GM20431 (cell line): ENCODE results near the gene HOXA3.

Source experiments
- in situ Hi-C: fragments of 300-500 bp; cut with MseI, MboI; formaldehyde crosslinking; loops from one replicate; pipeline ENCODE4 v1.15.0; 2020; ENCODE audit warnings: low sequenced_read_pairs; ENCODE audit not compliant: unreplicated experiment

HOXA3 gene

GRCh38 chr7:27137640-27138315 is 14.6 kb downstream of the HOXA3 start:
- in situ Hi-C loops = no loop called here

DNA sequence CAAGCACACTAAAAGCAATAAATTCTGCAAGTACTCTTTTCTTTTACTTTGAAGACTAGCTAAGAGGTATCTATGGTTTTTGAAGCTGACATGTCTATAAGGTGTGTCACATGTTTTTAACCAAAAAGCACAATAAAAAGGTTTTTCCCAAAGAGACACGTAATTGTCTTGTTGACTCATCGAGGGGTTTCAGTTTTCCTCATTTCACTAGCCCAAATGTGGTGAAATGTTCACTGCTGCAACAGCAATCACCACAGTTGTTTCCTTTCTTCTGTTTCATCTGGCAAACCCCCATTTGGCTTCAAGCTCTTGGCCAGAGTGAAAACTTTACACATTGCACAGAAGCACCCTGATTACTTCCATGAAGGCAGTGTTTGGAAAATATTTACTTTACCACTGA is 18.0 kb downstream of the HOXA3 start:
- in situ Hi-C loops = no loop called here

DNA sequence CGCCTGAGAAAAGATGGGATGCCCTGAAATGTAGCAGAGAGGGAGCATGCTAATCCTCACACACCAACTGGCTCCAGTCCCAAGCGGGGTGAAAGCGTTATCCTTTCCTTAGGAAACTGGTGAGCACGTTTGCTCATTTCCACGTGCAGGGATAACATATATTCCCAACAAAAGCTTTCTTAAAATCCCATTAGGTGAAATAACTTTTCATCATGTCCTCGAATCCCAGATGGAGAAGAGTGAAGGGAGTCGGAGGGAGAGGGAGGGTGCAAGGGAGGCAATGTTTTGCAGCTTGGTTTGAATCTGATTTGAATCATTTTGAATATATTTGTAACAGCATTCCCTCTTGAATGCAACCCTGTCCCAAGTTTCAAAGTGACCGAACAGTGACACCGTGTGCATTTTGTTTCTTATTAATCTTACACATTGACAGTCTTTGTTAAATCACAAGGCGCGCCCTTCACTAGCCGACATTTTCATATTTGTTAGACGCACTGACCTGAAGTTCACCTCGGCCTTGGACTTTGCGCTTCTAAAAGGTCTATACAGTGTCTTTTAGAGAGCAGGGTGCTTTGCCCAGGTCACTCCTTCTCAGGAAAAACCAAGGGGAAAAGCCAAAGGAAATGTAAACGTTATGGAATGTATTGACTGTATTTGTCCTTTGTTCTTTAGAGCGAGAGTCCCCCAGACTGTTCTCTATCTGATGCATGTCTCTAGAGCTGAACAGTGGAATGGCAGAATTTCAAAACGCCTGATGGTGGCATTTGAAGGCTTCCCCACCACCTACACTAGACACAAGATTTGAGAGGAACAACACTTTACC is 18.8 kb downstream of the HOXA3 start:
- in situ Hi-C loops = no loop called here

DNA sequence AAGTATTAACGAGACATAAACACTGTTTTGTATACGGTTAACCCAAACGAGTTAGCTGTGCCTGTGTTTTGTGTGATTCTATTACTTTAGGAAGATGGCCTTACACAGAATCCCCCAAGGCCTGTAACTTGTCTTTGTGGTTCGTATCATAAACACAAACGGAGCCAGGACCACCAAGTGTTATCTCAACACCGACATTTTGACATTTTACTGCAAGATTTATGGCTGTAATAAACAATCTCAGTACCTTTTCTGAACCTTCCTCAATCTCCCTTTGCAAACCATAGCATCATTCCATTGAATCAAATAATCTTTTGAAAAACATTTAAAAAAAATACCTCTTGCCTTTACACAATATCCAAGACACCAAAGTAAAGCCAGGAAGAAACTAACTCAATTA is 19.4 kb downstream of the HOXA3 start:
- in situ Hi-C loops = no loop called here

GRCh38 chr7:27132214-27132613 is 20.2 kb downstream of the HOXA3 start:
- in situ Hi-C loops = no loop called here

- in situ Hi-C loops = no loop called here
These were observed 21.0 kb downstream of the HOXA3 start for GRCh38 chr7:27131390-27131819.

- in situ Hi-C loops = no loop called here
These were observed 21.6 kb downstream of the HOXA3 start, which contains the start of gene HOXA4 for GRCh38 chr7:27130540-27131389. Gene HOXA4, minus strand, starts transcription at chr7:27130757. Its CDS starts 24 bp downstream, at chr7:27130733.

GRCh38 chr7:27129729-27130539 is 22.4 kb downstream of the HOXA3 start:
- in situ Hi-C loops = no loop called here

DNA sequence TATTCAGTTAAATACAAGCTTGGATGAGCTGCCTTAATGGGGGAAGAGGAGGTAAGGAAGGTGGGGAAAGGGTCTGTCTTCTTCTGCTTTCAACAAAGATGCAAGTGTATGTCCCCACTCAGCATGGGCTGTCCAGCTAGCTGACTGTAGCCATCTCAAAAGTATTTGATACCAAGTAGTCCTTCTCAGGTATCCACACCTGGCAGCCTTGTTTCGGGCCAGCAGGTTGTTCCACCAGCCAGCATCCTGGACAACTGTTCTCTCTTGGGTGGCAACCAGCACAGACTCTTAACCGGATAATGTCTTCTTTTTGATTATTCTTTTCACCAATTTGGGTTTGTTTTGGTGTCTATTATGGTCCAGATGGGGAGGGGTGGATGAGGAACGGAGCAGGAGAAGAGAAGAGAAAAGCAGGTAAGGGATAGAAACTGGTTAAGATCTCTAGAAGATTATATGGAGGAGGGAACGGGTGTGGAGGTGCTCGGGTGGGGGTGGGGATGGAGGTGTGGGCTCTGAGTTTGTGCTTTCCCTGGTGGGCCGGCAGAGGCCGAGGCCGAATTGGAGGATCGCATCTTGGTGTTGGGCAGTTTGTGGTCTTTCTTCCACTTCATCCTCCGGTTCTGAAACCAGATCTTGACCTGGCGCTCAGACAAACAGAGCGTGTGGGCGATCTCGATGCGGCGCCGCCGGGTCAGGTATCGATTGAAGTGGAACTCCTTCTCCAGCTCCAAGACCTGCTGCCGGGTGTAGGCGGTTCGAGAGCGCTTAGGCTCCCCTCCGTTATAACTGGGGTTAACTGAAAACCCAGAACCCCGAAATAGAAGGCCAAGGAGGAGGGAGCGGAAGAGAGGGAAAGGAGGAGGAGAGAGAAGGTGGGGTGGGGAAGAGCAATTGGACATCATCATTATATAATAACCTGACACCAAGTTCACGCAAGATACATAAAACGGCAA is 23.3 kb downstream of the HOXA3 start:
- in situ Hi-C loops = no loop called here

GRCh38 chr7:27128034-27128433 is 24.3 kb downstream of the HOXA3 start:
- in situ Hi-C loops = no loop called here

GRCh38 chr7:27126596-27127327 is 25.6 kb downstream of the HOXA3 start:
- in situ Hi-C loops = no loop called here

- in situ Hi-C loops = no loop called here
These were observed 26.4 kb downstream of the HOXA3 start for GRCh38 chr7:27125986-27126394.

DNA sequence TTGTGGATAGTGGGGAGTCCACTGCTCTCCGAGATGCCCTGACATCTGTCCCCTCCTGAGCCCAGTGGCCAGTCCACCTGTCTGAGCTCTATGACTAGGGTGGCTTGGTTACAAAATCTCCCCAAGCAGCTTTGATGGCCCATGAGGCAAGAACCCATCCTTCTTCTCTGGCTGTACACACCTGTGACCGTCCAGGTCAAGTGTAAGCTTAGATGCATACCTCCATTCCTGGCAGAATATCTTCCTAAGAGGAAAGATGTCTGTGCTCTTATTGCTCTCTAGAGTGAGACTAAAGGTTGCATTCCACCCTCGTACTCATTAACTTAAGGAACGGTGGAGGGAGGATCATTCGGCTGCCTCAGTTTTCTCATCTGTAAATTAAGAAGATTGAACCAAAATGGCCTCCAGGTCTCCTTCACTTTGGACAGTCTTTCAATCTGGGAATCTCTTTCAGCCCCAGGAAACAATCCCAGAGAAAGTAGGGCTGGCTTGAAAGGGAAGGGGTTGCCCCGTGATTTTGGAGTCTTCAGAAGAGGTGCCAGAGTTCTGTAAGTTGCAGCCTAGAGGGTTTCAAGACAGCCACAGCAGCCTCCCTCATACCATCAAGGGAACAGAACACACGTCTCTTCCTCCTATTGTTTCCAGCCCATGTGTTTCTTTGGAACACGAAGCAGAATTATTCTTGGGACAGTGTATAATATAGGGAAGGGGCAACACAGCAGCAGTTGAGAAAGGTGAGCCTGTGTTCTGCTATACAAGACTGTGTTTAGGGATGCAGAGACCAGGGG is 27.3 kb downstream of the HOXA3 start:
- in situ Hi-C loops = no loop called here

- in situ Hi-C loops = no loop called here
These were observed 28.1 kb downstream of the HOXA3 start for GRCh38 chr7:27124096-27124901.

DNA sequence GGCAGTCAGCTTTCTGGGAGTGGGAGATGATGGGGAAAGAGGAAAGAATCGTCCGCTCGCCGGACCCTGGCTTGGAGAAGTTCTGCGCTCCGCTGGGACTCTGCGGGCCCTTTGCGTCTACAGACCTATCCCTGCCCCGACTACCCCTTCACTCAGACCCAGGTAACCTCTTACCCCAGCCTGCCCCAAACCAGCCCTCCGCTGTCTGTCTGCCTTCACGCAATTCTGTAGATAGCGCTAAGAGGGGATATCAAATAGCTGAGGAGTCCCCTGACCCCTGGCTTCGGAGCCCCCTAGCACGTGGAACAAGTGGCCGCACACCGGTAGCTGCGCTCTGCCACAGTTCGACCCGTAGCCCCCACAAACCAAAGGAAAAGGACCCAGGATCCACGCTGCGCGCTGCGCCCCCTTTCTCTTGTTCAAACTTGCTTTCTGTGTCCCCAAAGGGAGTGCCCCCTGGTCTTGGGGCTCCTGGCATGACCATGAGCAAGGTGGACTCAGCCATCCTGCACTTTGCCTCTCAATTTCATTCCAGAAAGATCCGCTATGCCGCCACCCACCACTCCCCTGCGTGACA is 28.8 kb downstream of the HOXA3 start:
- in situ Hi-C loops = no loop called here

DNA sequence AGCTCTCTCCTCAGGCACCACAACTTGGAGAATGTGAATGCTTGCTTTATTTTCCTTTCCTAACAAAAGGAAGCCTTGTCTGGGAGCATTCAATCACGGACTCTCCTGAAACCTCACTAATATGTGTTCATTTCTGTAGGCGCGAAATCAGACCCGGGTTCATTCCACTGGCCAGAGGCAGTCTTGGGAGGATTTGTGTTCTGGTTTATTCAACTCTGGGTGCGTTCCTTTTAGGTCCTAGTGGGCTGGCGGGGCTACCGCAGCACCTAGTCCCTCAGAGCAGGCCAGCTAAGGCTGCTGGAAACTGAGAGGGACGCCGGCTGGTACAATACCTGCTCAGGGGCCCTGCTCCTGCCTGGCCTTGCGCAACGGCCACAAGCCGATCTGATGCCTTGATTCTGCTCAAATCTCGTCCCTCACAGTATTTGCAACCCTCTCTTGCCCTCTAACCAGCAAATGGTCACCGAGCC is 29.3 kb downstream of the HOXA3 start:
- in situ Hi-C loops = no loop called here
